GM21367 (cell line): ENCODE data around the gene ANO1.
"Not testable (repeated sequence)": the region's sequence is repeated elsewhere in the genome, so short reads cannot be mapped to it uniquely, and the experiment has no call there.

Experiments used
- ATAC-seq: cut with Tn5 transposase; IDR thresholded peaks from one replicate; pipeline ENCODE4 v1.9.1; 2021; ENCODE audit not compliant: unreplicated experiment

ANO1 gene

DNA sequence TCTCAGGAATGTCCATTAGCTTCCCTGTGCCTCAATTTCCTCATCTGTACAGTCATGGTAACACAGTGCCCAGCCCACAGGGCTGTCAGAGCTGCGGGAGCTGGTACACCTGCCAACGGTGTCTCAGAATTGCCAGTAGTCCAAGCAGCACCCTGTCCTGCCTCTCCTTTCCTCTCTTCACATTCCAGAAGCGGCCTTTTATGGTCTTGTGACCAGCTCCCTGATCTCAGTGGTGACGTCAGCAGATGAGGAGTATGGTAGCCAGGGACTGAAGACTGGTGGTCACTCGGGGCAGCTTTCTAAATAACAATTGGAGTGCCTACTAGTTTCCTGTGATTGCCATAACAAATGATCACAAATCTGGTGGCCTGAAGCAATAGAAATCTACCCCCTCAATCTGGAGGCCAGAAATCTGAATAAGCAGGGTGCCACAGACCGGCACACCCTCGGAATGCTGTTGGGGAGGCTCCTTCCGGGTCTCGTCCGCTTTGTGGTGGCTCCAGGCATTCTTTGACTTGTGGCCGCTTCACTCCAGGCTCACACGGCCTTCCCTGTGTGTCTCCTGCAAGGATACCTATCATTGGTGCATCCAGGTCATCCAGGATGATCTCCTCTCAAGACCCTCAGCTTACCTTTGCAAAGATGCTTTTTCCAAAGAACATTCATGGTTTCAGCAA is 127.1 kb downstream of the ANO1 start:
- no peak for ATAC-seq

DNA sequence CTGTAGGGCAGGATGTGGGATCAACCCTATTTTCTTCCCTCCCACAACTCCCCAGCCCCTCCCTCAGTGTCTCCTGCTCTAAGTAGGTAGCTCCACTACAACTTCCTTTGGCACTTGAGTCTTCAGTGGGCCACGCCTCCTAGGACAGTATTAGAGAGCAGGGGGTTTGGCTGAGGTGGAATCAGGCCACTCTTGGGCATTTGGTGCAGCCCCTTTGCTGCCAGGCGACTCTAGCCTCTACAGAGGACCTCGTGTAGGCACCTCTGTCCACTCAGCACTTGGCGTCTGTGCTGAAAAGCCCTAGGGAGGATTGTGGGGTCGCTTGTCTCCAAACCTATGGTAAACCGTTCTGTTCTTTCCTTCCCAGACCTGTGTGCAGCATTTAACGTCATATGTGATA is 127.6 kb downstream of the ANO1 start:
- no peak for ATAC-seq

DNA sequence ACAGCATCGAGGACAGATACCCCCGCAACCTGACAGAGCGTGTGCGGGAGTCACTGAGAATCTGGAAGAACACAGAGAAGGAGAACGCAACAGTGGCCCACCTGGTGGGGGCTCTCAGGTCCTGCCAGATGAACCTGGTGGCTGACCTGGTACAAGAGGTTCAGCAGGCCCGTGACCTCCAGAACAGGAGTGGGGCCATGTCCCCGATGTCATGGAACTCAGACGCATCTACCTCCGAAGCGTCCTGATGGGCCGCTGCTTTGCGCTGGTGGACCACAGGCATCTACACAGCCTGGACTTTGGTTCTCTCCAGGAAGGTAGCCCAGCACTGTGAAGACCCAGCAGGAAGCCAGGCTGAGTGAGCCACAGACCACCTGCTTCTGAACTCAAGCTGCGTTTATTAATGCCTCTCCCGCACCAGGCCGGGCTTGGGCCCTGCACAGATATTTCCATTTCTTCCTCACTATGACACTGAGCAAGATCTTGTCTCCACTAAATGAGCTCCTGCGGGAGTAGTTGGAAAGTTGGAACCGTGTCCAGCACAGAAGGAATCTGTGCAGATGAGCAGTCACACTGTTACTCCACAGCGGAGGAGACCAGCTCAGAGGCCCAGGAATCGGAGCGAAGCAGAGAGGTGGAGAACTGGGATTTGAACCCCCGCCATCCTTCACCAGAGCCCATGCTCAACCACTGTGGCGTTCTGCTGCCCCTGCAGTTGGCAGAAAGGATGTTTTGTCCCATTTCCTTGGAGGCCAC is 128.3 kb downstream of the ANO1 start:
- no peak for ATAC-seq

DNA sequence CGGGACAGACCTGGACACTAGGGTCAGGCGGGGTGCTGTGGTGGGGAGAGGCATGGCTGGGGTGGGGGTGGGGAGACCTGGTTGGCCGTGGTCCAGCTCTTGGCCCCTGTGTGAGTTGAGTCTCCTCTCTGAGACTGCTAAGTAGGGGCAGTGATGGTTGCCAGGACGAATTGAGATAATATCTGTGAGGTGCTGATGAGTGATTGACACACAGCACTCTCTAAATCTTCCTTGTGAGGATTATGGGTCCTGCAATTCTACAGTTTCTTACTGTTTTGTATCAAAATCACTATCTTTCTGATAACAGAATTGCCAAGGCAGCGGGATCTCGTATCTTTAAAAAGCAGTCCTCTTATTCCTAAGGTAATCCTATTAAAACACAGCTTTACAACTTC is 128.9 kb downstream of the ANO1 start:
- ATAC-seq: no peak

DNA sequence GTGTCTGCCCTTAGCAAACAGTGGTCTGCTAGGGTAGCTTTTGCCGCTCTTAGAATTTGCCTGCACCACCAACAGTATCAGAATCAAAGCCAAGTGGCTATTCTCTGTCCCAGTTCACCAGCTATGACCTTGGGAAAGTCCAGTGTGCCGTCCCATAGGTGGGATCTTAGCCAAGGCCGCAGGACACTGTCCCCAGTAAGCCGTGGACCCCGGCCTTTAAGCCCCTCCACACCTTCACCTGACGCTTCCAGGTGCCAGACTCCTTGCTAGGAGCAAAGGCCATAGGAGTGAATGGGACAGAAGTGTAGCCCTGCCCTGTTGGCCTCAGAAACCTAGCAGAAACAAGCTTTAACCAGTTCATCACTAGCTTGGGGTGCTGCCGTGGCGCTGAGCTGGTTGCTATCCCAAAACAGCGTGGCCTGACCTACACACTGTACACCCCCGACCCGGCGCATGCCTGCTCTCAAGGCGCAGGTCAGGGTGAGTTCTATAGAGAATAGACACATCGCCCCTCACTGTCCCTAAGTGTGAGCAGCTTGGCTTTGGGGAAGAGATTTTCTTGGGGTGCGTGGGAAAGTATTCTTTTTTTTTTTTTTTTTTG is 129.5 kb downstream of the ANO1 start:
- ATAC-seq: no peak

DNA sequence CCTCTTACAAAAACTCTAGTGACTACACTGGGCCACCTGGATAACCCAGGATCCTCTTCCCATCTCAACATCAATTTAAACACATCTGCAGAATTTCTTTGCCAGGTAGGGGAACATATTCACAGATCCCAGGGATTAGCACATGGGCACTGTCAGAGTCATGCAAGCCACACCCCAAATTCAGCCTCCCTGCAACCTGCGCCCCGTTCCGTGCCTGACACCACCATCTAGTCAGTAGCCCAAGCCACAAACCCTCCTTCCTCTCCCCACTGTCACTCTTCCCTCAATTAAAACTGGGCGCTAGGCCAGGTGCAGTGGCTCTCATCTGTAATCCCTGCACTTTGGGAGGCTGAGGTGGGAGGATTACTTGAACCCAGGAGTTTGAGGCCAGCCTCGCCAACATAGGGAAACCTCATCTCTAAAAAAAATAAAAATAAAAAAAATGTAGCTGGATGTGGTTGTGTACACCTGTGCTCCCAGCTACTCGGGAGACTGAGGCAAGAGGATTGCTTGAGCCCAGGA is 131.3 kb downstream of the ANO1 start:
- ATAC-seq: no peak

DNA sequence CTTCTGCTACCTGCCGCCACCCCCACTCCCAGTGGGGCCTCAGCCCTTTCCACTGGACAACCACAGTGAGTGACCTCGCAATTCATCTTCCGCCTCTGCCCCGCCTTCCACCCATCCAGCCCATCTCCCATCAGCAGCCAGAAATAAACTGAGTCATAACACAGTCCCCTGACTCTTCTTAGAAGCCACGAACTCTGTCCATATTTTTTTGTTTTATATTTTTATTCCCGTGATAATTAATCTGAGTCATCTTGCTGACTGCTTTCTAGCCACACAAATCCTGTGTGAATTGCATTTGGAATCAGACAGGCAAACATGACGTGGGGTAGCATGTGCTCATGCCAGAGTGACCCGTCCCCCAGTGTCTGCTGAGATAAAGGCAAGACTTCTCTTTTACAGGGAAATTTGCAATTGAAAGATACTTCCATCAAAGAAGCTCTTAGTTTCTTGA is 132.0 kb downstream of the ANO1 start:
- ATAC-seq: no peak

DNA sequence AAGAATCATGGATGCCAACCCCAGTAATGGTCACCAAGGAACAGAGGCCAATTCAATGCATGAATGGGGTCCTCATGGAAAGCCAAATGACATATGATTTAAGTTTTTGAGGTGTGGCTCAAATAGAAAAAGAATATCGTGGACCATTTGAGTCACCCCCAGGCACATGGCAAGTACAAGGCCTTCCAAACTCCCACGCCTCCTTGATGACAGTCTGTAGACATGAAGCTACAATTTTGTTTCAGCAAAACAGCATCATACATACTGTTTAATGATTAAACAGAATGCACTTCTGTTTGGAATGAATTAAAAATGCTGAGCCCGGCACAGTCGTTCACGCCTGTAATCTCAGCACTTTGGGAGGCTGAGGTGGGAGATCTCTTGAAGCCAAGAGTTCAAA is 132.4 kb downstream of the ANO1 start:
- ATAC-seq: no peak

DNA sequence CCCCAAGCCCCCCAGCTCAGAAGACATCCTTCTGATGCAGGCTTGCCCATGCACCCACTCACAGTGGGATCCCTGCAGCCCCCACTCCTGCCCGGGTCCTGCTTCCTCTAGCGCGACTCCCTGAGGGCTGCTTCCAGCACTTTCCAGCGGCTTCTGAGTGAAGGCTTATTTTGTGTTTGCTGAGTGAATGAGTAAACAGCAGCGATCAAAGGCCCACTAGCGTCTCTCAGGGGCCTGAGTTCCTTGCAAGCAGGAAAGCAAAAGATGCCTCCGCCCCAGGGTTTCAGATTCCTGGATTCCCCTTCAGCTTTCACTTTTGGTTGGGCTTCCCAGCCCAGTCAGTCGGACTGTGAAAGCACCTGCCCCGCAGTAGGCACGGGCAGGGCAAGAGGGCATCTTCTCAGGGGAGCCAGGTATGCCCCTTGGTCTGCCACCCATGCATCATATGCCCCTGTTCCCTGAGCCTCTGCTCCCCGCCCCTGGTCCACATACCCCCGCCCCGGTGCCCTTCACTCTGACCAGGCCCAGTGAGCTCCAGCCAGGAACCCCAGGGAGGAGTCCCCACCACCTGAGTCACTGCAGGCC is 134.2 kb downstream of the ANO1 start:
- no peak for ATAC-seq

DNA sequence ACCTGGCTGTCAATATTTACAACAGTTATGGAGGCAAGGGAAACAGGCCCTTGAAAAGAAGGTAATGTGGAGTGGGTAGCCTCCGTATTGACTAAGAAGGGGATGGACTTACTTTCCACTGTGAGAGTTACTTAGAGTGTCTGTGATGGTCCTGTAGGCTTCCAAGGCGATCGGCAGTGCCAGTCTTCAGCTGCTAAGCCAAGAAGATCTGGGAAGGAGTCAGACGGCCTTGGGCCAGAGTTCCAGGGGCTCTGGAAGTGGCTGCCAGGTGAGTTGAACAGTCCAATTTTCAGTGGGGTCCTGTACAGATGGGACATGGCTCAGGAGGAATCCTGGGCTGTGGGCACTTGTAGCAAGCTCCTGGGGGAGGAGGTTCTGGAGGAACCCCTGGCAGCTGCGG is 139.3 kb downstream of the ANO1 start:
- ATAC-seq: not testable (repeated sequence)

DNA sequence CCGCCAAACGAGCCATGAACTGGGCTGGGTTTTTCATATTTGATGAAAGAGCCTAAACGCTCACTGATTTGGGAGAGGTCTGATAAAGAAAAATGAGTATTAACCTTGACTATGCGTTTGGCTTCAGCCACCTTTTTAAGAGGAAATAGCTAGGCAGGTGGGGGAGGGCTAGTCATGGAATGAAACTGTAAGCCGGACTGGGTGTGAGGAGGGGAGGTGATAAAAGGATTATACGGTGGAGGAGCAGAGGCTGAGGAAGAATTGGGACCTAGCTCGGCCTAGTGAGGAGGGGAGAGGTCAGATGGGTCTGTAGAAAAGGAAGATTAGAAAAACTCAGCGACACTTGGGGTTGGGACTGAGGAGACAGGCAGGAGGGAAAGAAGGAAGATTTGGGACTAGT is 140.0 kb downstream of the ANO1 start:
- ATAC-seq: not testable (repeated sequence)

DNA sequence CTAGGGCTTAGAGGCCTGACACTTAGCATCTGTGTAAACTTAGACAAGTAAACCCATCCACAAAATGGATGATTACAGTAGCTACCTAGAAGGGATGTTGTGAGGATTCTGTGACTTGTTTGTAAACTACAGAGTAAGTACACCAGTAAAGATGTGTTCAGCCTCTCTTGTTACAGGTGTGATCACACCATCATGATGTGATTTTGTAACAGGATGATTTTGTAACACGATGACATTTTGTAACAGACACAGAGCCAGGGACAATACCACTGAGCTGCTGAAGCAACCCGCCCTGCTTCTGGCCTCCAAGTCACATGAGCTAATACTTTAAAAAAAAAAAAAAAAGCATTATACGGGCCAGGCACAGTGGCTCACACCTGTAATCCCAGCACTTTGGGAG is 142.0 kb downstream of the ANO1 start:
- no peak for ATAC-seq

DNA sequence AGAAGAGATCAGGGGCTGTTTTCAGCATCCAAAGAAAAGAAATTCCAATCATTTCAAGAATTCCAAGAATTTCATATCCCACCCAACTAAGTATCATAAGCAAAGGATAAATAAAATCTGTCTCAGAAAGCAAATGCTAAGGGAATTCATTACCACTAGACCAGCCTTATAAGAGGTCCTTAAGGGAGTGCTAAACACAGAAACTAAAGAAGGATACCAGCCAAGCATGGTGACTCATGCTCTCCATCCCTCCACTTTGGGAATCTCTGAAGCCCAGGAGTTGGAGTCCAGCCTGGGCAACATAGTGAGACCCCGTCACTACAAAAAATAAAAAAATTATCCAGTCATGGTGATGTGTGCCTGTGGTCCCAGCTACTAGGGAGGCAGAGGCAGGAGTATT is 142.8 kb downstream of the ANO1 start:
- ATAC-seq: no peak

DNA sequence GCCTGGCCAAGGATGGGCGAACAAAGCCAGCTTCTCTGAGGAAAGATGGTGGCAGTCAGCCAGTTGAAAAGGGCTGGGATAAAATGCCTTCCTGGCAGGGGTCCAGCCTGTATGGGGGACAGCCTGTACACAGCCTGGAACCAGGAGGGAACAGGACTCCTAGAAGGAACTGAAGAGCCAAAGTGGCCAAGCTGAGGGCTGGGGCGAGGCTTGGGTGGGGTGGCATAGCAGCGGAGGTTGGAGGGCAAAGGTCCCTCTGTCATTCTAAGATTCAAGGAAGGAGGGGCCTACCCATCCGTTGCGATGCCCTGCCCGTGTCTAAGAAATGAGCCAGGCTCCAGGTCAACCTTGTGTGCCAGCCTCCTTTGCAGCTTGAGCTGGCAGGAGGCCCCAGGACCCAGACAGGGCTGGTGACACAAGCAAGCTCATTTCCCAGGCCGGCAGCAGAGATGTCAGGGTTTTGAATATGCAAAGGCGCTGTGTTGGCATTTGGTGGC is 147.6 kb downstream of the ANO1 start:
- no peak for ATAC-seq

DNA sequence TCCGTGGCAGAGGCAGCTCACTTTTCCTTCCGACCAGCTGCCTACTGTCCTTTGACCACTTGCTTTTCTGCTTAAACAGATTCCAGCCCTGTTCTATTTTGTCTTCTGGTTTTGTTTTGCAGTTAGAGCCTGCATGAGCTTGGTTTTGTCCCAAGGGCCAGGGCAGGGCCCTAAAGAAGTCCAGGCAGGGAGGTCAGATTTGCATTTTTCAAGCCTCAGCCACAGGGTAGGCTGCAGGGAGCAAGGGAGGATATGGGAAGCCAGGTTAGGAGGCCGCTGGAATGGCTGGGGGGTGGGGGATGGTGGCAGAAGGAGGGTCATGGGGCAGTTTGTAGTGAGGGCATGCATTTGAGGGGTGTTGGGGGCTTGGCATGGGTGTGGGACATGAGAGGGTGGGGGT is 148.1 kb downstream of the ANO1 start:
- ATAC-seq: no peak

DNA sequence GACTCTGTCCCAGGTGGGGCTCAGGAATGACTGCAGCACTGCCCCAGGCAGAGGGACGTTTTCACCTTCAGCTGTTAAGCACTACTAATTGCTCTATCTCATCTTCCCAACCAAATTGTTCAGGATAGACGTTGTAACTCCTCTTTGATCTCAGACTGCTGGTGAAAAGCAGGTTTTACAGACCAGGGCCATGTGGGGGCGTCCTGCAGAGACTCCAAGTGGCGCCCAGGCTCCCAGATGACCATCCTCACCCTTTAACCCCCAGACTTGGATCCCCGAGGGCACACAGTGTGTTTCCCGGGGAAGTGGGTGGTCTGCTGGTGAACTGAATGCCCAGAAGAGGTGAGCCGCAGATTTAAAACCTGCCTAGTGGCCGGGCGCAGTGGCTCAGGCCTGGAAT is 148.8 kb downstream of the ANO1 start:
- ATAC-seq: no peak

DNA sequence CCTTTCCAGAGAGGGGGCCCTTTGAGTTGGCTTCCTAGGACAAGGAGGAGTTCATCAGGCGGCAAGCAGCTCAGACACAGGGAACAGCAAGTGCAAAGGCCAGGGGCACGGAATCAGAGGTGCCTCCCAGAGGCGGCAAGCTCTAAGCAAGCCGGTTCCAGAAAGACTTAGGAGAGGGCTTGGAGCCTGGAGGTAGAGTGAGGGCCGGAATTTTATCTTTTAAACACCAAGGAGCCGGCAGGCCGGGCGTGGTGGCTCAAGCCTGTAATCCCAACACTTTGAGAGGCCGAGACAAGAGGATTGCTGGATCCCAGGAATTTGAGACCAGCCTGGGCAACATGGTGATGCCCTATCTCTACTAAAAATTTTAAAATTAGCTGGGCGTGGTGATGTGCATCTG is 151.6 kb downstream of the ANO1 start:
- ATAC-seq: no peak

DNA sequence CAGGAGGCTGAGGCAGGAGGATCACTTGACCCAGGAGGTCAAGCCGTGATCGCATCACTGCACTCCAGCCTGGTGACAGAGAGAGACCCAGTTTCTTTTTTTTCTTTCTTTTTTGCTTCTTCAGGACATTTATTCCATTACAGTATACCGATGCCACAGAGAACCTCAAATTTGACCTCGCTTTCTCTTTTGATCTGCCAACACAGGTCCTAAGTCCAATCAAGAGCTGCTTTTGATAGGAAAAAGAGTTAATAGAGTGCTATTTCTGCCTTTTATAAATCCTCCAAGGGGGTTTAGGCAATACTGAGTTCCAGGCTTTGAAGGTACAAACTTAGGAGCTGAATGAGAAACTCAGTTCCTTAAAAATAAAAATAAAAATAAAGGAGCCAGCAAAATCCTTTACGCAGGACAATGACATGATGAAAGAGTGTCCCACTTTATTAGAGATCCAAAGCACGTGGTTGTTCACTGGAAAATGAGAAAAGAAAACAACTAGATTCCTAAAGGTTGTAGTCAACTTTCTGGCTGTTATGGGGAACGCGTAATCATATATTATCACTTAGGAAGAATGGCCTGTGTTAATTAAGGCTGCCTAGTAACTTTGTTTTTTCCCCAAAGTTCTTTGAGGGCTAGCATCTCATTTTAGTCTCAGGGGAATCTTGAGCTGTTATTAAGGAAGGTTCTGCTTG is 152.2 kb downstream of the ANO1 start:
- ATAC-seq: no peak

DNA sequence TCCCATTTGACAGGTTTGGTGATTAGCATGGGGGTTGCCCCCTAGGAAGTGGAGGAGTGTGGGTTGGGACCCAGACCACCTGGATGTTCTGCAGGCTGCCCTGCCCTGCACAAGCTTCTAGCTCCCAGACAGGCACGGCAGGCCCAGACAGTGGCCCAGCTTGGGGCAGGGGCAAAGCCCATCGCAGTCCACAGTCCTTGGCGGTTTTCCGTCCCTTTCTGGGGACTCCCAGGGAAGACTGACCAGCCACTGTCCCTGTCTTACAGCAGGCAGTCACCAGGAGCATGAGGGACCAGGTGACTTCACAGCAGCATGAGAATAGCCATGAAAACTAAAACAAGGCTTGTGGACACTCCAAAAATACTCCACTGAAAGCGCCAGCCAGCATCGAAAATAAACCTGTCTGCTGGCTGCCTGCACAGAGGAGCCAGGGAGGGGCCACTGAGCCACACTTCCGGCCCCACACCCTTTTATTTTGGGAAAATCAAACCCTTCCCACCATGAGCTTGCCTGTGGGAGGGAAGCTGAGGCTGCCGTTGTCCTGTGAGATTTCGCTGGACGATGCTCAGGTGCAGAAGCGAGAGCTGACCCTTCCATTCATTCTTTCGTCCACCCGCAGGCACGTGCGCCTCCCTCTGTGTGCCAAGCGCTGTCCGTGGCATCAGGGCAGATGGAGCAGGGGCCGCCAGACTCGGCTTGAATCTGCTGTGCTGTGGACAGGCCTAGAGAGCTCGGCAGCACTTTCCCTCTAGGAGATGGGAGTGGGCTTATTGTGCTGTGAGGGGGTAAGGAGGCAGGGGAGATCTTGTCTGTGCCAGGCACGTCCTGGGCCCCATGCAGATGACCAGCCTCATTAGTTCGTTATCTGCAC is 153.0 kb downstream of the ANO1 start:
- no peak for ATAC-seq

DNA sequence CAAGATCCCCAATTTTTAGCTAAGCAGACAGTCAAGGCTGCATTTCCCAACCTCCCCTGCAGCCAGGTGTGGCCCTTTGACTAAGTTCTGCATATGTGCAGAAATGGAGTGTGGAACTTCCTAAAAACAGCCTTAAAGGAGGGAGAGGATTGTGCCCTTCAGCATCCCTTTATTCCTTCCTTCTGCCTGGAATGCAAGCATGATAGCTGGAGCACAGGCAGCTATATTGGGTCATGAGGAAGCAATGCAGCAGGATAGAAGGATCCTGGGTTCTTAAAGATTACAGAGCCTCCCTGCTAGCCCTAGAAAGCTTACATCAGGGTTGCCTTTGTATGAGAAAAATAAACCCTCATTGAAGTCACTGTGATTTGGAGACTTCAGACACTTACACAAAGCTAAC is 154.9 kb downstream of the ANO1 start:
- no peak for ATAC-seq
